Amniotic epithelial cell (primary cell): Measurements from ENCODE around the gene SYT9.

Source experiments
- DNase-seq: peaks from one replicate; pipeline ENCODE4 v3.0.0-alpha.2; 2010; ENCODE audit warnings: low read depth

Gene SYT9

DNA sequence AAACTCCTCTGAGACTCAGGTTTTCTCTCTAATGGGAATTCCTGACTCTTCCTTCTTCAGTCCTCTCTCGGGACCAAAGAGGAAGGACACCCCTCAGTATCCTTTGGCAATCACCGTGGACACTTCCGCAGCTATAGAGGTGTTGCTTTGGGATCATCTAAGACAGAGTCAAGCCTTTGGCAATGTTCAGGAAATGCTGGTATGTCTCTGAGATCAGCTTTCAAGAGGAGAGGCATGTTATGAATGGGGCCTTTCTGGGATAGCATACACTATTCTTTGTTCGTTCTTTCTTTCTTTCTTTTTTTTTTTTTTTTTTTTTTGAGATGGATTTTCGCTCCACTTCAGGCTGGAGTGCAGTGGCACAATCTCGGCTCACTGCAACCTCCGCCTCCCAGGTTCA is 219.4 kb downstream of the SYT9 start:
- DNase-seq, result no peak

- DNase-seq, result no peak
Measured at GRCh38 chr11:7473717-7474116, 222.0 kb downstream of the SYT9 start.

GRCh38 chr11:7480113-7480512 is 228.4 kb downstream of the SYT9 start:
- DNase-seq, result no peak

- no peak for DNase-seq
Measured at GRCh38 chr11:7484131-7484530, 232.4 kb downstream of the SYT9 start.

DNA sequence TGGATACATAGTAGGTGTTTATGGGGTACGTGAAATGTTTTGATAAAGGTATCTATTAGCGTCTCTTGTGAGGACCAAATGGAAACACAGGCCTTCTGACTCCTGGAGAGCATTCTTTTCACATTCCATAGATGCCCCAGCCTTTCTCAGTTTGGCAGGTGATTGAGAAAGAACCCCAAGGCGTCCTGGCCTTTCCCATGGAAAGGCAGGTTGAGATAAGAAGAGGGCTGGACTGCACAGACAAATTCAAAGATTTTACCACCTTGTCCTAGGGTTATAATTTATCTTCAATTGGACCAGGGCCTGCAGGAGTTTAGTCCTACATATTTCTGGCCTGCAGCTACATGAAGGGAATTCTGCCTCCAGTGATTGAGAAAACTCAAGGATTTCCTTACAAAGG is 232.9 kb downstream of the SYT9 start:
- DNase-seq, result peak; percentile 1

GRCh38 chr11:7485186-7486097 is 233.7 kb downstream of the SYT9 start, which contains the start of gene OLFML1:
OLFML1 (plus strand) TSS chr11:7485506; CDS start chr11:7485876, 370 bp downstream.
- DNase-seq, result no peak

- DNase-seq, result no peak
Measured at GRCh38 chr11:7486098-7486780, 234.5 kb downstream of the SYT9 start.

DNA sequence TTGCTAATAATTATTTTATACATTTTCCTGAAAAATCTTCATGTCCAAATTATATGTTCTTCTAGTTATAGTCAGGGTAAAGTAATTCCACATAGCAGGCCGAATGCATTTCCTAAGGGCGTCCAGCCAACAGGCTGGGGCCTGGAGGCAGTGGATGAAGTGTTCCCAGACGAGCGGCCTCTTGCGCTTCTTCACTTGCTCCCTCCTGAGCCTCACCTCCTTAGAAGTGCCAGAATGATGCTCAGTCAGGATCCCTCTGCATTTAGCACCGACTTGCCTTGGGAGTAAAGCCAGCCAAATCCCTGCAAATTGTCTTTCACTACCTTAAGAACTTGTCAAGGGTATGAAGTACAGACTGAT is 235.1 kb downstream of the SYT9 start:
- DNase-seq, result no peak

DNA sequence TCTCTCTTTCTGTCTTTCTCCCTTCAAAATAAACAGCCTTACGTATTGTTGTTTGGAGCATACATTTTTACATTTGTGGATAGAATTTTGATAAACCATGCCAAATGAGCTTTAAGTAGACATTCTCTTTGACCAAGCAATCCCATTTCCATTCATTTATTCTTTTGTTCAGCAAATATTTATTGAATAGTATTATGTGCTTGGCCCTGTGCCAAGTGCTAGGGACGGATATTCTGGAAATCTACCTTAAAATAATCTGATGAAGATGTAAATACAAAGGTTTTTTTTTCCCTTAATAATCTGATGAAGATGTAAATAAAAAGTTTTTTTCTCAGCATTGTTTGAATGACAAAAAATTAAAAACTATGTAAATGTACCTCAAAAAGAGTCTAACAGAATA is 235.7 kb downstream of the SYT9 start:
- DNase-seq, result no peak

DNA sequence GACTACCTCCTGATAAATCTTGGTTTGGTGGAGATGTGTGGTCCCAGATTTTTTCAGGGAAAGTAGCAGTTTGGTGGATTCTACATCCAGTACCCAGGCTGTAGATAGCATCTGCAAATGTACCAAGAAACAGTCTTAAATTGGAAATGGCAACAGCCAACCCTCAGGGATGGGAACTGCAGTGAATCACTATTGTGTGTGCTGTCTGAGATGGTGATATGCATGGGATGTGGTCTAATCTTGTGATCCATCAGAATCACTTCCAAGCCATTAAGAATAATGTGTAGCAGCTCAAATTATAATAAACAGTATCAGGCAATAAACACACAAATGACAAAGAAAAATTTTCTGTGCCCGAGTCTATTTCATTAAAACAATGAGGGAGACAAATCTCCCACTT is 237.0 kb downstream of the SYT9 start:
- DNase-seq, result no peak

DNA sequence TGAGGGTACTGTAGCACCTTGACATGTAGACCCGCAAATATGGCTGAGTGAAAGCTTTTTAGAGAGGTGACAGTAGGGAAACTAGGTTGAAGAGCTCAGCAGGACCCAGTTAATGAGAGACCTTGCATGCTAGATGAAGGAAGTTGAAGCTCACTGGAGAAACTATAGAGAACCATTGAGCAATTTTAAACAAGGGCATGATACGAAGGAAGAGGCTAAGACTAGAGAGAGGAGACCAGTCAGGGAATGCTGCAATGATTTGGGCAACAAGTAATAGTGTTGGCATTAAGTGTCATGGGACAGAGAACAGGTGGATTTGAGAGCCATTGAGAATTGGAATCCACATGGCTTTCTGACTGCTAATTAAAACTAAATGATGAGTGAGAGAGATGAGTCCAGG is 237.7 kb downstream of the SYT9 start:
- DNase-seq, result no peak

DNA sequence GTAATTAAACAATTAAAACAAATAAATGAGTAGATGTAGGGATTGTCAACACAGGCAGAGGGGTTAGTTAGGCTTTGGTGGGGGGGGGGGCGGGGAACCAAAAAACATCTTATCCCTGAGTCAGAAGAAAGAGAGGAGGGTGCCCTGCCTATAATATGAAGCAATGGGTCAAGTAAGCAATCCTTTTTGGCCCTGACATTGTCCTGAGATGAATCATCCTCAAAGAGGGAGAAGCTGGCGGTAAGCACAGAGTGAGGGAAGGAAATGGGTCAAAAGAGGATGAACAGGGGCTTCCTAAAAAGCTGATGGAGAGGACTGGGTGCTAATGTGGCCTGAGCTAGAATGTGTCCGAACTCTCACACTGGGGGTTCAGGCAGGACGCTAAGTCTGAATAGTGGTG is 238.3 kb downstream of the SYT9 start:
- DNase-seq, result peak; percentile 34

DNA sequence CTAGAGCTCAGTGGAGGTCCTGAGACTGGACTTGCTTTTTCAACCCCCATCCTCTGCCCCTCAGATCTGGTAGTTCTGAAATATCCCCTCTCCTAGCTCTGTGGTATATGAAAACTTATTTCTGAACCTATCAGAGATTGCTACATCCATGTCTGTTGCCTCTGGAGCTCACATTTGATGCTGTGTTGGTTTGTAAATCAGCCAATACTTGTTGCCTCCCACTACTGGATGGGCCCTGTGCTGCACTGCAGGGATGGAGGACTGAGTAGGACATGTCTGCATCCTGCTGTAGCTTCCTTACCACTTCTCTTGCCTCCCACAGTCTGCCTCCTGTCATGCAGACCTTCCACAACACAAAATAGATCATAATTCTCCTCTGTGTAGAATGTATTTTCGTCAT is 238.8 kb downstream of the SYT9 start:
- peak; percentile 10 for DNase-seq

DNA sequence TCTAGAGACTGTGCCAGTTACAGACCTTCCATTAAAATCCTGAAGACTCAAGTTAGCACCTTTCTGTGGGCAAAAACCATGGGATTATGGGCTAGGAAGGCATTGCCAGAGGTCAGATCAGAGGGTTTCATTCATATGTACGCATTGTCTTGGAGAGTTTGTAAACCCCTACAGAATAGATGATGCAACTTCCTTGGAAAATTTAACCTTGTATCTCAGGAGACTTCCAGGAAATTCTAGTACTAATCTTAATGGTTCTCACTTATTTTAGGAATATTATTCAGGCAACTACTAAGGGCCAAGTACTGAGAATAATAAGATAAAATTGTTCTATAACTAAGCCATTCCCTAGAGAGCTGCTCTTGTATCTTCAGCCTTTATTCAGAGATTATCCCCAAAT is 240.5 kb downstream of the SYT9 start:
- DNase-seq, result no peak

DNA sequence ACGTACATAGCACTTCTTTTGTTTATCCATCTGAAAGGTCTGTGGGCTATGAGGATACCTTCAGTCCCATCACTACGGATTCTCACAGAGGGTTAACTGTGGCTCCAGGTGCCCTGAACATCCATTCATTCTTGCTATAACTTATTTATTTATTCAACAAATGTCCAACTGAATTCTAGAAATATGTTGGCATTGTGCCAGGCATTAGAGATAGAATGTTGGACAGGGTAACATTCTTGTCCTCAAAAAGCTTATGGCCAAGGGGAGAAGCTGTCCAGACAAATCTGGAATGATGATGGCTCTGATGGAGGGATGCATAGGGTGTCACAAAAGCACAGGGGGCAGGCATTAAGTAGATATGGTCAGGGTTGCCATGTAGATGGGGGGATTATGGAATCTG is 242.0 kb downstream of the SYT9 start:
- no peak for DNase-seq

GRCh38 chr11:7494086-7494745 is 242.5 kb downstream of the SYT9 start:
- no peak for DNase-seq

- no peak for DNase-seq
Measured at GRCh38 chr11:7495882-7496551, 244.3 kb downstream of the SYT9 start.

DNA sequence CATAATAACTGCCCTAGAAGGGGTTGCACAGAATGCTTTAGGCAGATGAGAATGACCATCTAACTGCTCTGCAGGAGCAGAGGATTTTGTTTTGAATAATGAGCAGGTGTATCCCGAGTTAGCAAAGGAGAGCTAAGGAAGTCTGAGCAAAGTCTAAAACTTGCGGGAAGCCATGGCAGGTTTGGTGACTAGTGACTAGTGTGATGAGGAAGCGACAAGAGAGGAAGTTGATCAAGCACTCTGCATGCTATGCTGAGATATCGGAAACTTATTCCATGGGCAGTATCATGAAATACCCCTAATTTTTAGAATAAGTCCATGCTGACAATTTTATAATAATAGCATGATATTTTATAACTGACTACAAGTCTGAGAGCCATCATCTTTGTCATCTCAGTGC is 246.5 kb downstream of the SYT9 start:
- no peak for DNase-seq

GRCh38 chr11:7499081-7499480 is 247.4 kb downstream of the SYT9 start:
- DNase-seq, result no peak

- no peak for DNase-seq
Measured at GRCh38 chr11:7500251-7500650, 248.5 kb downstream of the SYT9 start.

- no peak for DNase-seq
Measured at GRCh38 chr11:7501251-7501650, 249.5 kb downstream of the SYT9 start.

DNA sequence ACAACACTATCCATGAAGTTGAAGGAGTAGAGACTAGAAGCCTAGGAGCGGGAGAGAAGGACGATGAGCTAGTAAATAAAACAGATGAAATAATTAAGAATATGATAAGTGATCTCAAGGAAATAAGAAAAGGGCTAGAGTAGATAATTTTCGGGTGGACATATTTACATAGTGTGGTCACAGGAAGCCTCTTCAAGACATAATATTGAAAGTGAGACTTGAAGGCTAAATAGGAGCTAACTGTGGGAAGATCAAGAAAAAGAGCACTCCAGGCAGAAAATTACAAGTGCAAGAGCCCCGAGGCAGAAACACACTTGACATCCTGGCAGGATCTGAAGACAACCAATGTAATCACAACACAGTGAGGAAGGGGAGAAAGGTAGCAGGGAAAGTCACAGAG is 250.2 kb downstream of the SYT9 start:
- no peak for DNase-seq
